ENCODE measurements around the gene FRMD4B.

DNA sequence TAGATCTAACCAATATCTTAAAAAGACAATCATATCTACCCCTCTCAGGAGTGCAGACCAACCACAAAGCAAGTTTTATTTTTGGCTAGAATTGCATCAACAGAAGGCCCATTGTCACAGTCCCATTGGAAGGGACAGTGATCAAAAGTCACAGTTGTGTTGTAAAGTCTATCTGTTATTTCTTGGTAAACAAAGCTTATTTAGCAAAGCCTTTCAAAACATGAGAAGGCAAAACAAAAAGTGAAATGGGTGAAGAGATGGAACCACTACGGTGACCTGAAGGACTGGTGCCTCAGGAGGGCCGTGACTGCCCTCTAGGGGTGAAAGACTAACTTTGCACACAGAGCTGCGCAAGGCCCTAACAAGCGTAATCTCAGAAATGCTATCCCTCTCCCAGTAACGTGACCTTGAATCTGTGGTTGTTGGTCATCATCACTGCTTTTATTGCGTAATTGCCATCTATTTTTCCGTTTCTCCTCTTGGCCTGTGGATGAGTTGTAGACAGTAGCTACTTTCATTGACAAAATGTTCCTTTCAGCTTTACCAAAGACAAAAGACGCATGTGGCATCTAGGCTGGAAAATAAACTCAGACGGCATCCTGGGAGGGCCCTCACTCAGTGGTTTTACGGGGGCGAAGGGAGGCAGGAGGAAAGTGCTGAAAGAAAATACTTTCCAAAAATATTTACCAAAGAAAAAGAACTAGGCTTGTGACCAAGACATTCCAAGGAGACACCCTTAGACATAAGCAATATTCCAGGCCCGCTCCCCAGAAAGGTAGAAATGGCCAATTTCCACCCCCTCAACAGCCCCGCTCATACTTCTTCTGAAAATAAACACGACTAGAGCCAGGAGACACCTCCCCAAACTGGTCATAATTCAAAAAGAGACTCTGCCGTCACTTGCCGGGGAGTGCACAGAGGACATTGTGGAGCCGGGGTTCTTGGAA lies 79.4 kb downstream of the FRMD4B start:
- TF ChIP-seq, protein P1, sequence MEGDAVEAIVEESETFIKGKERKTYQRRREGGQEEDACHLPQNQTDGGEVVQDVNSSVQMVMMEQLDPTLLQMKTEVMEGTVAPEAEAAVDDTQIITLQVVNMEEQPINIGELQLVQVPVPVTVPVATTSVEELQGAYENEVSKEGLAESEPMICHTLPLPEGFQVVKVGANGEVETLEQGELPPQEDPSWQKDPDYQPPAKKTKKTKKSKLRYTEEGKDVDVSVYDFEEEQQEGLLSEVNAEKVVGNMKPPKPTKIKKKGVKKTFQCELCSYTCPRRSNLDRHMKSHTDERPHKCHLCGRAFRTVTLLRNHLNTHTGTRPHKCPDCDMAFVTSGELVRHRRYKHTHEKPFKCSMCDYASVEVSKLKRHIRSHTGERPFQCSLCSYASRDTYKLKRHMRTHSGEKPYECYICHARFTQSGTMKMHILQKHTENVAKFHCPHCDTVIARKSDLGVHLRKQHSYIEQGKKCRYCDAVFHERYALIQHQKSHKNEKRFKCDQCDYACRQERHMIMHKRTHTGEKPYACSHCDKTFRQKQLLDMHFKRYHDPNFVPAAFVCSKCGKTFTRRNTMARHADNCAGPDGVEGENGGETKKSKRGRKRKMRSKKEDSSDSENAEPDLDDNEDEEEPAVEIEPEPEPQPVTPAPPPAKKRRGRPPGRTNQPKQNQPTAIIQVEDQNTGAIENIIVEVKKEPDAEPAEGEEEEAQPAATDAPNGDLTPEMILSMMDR (IDR thresholded peaks at IDR 0.05): peak; percentile 63 to 91 (median 86)
- no peak for TF ChIP-seq POLR2A (IDR thresholded peaks at IDR 0.05)
